C4-2B (cell line): ENCODE data around the gene PEAK3.

Experiments
- H3K27ac ChIP-seq: fragments of 450-650 bp; 2 replicates; pipeline ENCODE4 v1.5.1; 2017
- CTCF ChIP-seq: fragments of 450-650 bp; conservative IDR thresholded peaks from 2 replicates; pipeline ENCODE4 v1.5.1; 2017; ENCODE audit warnings: mild to moderate bottlenecking
- ZFX ChIP-seq: fragments of 450-650 bp; IDR thresholded peaks from 2 replicates; pipeline ENCODE4 v1.6.1; 2017

Gene PEAK3

DNA sequence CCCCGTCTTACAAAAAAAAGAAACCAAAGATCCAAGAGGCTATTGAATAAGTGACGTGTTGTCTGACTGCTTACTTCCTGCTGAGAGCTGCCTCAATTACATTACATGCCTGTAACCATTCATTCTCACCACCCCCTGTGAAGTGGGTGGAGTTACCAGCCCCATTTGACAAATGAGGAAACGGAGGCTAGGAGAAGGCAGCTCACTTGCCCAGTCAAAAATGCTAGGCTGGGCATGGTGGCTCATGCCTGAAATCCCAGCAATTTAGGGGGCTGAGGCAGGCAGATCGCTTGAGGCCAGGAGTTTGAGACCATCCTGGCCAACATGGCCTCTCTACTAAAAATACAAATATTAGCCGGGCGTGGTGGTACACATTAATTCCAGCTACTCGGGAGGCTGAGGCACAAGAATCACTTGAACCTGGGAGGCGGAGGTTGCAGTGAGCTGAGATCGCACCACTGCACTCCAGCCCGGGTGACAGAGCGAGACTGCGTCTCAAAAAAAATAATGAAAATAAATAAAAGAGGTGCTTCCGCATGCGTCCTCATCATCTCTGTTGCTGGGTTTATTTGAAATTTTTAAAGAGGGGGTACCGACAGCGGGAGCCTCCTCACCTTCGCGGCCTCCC is 45.9 kb upstream of the PEAK3 start:
- H3K27ac ChIP-seq: peak overlapping the region; percentile 91
- no peak for TF ChIP-seq ZFX

DNA sequence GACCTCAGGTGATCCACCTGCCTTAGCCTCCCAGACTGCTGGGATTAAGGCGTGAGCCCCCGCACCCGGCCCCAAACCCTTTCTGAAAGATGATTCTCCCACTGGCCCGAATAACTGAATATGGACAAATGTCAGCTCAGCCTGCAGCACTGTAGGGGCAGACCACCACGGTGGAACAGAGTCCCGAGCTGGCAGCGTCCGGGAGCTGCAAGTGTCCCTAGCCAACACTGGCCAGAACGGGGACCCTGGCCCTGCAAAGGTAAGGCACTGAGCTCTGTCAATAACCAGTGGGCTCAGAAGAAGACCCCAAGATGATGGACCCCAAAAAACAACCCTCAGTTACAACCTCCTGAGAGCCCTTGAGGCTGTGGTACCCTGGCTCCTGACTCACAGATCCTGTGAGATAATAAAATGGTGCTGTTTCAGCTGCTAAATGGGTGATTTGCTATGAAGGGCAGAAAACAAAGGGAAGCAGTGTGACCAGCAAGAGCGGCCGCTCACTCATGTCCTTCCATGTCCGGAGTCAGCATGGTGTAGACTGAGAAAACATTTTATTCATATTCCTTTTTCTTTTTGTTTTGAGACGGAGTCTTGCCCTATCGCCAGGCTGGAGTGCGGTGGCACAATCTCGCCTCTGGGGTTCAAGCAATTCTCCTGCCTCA is 44.9 kb upstream of the PEAK3 start:
- peak overlapping the region; percentile 91 for H3K27ac ChIP-seq
- TF ChIP-seq CTCF: no peak

DNA sequence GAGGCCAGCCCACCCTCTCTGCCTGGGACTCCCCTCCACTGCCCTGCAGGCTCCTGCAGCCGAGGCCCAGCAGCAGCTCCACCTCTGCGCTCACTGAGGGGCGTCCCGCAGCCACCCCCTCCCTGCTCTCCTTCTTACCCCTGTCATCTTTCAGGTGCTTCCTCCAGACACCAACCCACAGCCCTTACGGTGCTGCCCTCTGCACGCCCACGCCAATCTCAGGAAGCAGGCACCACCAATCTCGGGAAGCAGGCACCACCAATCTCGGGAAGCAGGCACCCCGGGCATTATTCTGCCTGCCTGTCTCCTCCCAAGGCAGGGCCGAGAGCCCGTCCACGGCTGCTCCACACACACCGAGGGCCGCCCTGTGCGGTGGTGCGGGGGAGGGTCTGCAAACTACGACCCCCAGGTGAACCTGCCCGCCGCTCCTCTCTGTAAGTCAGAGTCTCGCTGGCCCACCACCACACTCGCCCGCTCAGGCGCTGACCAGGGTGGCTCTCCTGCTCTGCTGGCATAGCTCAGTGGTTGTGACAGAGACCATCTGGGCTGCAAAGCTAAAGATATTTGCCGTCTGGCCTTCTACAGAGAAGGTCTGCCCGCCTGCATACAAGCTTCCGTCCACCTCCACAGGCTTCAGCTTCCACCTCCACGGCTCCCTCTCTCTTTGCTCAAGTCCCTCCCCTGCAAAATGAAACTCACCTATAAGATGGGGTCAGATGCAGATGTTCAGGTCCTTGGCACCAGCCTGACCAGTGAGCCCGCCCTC is 43.5 kb upstream of the PEAK3 start:
- H3K27ac ChIP-seq: no peak overlapping the region
- TF ChIP-seq CTCF (no peak), ZFX (no peak)

DNA sequence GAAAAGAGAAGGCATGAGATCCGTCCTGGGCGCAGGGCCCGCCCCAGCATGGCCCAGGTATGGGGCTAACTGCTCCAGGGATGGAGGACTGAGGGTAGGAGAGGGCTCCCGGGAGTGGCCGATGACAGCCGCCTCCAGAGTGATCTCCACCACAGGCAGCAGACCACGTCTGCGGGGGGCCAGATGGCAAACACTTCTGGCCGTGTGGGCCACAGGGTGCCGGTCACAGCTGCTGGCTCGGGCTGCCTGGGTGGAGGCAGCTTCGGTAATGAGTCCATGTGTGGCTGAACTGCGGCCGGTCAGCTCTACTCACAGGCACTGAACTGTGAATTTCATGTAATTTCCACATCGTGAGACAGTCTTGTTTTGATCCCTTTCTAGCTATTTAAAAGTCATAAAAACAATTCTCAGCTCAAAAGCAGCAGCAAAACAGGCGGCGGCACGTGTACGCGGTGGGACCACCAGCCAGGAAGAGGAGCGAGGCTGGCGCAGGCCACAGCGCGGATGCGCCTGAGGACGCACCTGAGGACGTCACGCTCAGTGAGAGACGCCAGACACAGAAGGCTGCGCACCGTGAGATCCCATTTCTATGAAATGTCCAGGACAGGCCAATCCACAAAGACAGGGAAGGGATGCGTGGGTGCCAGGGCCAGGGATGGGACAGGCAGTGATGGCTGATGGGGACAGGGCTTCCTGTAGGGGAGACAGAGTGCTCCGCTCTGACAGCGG is 42.4 kb upstream of the PEAK3 start:
- no peak overlapping the region for H3K27ac ChIP-seq

GRCh38 chr19:2323707-2324106 is 41.7 kb upstream of the PEAK3 start:
- no peak overlapping the region for H3K27ac ChIP-seq

More for the DNA sequence above, 42.4 kb upstream of the PEAK3 start:
- TF ChIP-seq CTCF (no peak), ZFX (no peak)

GRCh38 chr19:2321565-2322283 is 39.7 kb upstream of the PEAK3 start:
- no peak for TF ChIP-seq ZFX
- TF ChIP-seq CTCF: no peak
- no peak overlapping the region for H3K27ac ChIP-seq

More at GRCh38 chr19:2323707-2324106, 41.7 kb upstream of the PEAK3 start:
- no peak for TF ChIP-seq ZFX
- no peak for TF ChIP-seq CTCF

DNA sequence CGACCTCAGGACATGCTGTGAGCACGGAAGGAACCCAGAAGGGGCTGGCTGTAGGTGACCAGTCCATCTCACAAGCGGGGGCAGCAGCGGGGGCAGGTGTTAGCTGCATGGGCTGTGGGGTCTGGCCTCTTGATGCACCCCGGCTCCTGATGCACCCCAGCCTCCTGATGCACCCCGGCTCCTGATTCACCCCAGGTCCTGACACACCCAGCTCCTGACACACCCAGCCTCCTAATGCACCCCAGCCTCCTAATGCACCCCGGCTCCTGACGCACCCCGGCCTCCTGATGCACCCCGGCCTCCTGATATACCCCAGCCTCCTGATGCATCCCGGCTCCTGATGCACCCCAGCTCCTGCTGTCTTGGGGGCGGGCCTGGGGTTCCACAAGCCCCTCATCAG is 39.0 kb upstream of the PEAK3 start:
- H3K27ac ChIP-seq: no peak overlapping the region
- no peak for TF ChIP-seq CTCF
- TF ChIP-seq ZFX: no peak
